ENCODE measurements around the gene SEC22A. TPM values are rescaled to one million over a fixed set of nuclear protein-coding genes. Genes with fewer than 3 reads are reported as not detected.

SEC22A gene
- polyA plus RNA-seq, 1 of the 3 experiments (the other 2 are of a cell fraction) = 13.0 TPM

GRCh38 chr3:123302961-123303360, 101.2 kb downstream of the SEC22A start:
- Histone ChIP-seq H3K27ac (ENCODE audit: low read depth in 2 of 2, low read length in 1 of 2) (no peak overlapping the region), H3K4me3 (ENCODE audit: low read depth in 2 of 2, low read length in 1 of 2) (no peak overlapping the region), H3K4me2 (no peak overlapping the region), H4K20me1 (ENCODE audit: insufficient read depth) (no peaks in the 10 kb centered on the region), H3K27me3 (ENCODE audit: insufficient read depth) (no peaks in the 10 kb centered on the region), H3K36me3 (replicated peaks in 1 of 2; ENCODE audit: control insufficient read depth in 1 of 2, insufficient read depth in 2 of 2, low read length in 1 of 2) (no peaks in the 10 kb centered on the region), H2AFZ (ENCODE audit: low read depth) (no peak overlapping the region), H3K9me3 (no peaks in the 10 kb centered on the region), H3F3A (replicated peaks; ENCODE audit: insufficient read depth) (no peaks in the 10 kb centered on the region), H3K79me2 (ENCODE audit: insufficient read depth) (no peaks in the 10 kb centered on the region), H3K4me1 (ENCODE audit: control insufficient read depth in 1 of 2, insufficient read depth in 2 of 2, low read depth in 1 of 2, low read length in 1 of 2) (no peaks in the 10 kb centered on the region), H3K9me2 (no peaks in the 10 kb centered on the region), H3K9ac (no peak overlapping the region)
- WGBS (ENCODE audit: low lambda C conversion rate) = 58% methylated on average over 3 of the region's 14 CpGs
- CTCF ChIA-PET = interaction anchor here (1.3 to 1.7 kb wide), 2 partner anchors 16 to 17 kb away, joined by 3 read pairs; no protein-coding TSS in a partner anchor
- DNase-seq = no peak
- TF ChIP-seq, protein P1, sequence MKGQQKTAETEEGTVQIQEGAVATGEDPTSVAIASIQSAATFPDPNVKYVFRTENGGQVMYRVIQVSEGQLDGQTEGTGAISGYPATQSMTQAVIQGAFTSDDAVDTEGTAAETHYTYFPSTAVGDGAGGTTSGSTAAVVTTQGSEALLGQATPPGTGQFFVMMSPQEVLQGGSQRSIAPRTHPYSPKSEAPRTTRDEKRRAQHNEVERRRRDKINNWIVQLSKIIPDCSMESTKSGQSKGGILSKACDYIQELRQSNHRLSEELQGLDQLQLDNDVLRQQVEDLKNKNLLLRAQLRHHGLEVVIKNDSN (IDR thresholded peaks at IDR 0.05; ENCODE audit: borderline replicate concordance, low read depth) = no peak
- TF ChIP-seq JUND (IDR thresholded peaks at IDR 0.05) (no peak), EP300 (IDR thresholded peaks at IDR 0.05; ENCODE audit: borderline replicate concordance in 1 of 2, low read depth in 1 of 2, low read length in 1 of 2) (no peak), CTCF (IDR thresholded peaks at IDR 0.05) (no peak), YY1 (IDR thresholded peaks at IDR 0.05; ENCODE audit: low read depth) (no peak), PBX3 (IDR thresholded peaks at IDR 0.05) (no peak), ELF1 (IDR thresholded peaks at IDR 0.05) (no peak), SMC3 (IDR thresholded peaks at IDR 0.05; ENCODE audit: low read depth, low read length) (no peak), FOSL2 (IDR thresholded peaks at IDR 0.05; ENCODE audit: borderline replicate concordance, low read depth) (no peak), GABPA (IDR thresholded peaks at IDR 0.05; ENCODE audit: low read depth) (no peak), RAD21 (IDR thresholded peaks at IDR 0.05; ENCODE audit: low read length) (no peak), RXRA (IDR thresholded peaks at IDR 0.05; ENCODE audit: borderline replicate concordance, low read depth) (no peak), FOXM1 (IDR thresholded peaks at IDR 0.05; ENCODE audit: low read depth) (no peak), MAX (IDR thresholded peaks at IDR 0.05; ENCODE audit: low read depth) (no peak), USF2 (IDR thresholded peaks at IDR 0.05; ENCODE audit: borderline replicate concordance, low read depth, low read length) (no peak), MEF2A (IDR thresholded peaks at IDR 0.05; ENCODE audit: borderline replicate concordance, low read depth) (no peak)
- POLR2A ChIA-PET = no interaction called here

All from SK-N-SH (cell line).